Measurements from ENCODE around the gene SSH2. TPM values are rescaled to one million over a fixed set of nuclear protein-coding genes. Genes with fewer than 3 reads are reported as not detected.

Gene SSH2
- total RNA-seq, 4 donors from 2014 or later, result 20.7 to 31.1 (median 23.1) TPM

DNA sequence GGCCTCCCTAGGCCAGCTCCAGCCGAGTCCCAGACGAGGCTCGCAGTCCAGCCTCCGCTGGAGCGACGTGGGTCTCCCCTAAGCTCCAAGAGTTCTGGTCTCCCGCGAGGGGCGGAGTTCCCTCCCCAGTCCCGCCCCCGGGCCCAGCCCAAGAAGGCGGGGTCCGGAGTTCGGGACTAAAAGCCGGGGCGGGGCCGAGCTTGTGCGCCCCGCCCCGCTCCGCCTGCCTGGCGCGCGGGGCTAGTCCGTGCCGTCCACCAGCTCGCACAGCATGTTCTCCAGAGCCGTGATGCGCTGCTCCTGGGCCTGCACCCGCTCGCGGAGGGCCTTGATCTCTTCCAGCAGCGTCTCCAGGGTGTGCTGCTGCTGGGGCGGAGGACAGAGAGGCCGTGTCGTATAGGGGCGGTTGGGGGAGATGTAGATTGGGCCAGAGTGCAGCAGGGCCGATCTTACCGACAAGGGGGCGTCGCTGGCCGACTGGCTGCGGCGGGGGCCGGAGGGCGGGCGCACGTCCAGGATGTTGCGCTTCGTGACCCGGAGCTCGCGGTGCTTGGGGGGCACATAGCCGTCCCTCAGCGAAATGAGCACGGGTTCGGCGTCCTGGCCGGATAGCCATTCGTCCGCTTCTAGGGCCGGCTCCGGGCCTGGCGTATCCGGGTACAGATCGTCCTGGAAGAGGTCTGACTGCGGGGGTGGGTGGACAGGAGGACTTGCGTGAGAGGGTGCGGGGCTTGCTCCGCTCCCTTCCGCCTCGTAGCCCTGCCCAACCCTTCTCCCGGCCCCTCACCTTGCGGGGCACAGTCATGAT lies 314.3 kb downstream of the SSH2 start:
- 17% methylated on average over 15 of the region's 74 CpGs for WGBS
- Histone ChIP-seq H3K27me3 (peaks cover 0 to 6% (median 0%) of the 10 kb centered on the region in 4 donors), H3K4me3 (peak overlapping the region; percentile 48 to 55 (median 50)), H3K9me3 (no peaks in the 10 kb centered on the region), H3K27ac (replicated peaks in 1 of 4) (peak overlapping the region; percentile 32 to 72 (median 66)), H3K36me3 (no peaks in the 10 kb centered on the region), H3K4me1 (peaks cover 81 to 83% (median 81%) of the 10 kb centered on the region in 4 donors)
- peak; percentile 96 for DNase-seq (ENCODE audit: extremely low spot score)
- TF ChIP-seq POLR2AphosphoS5 (IDR thresholded peaks at IDR 0.05) (peak; percentile 79 to 86), POLR2A (IDR thresholded peaks at IDR 0.05; ENCODE audit: low read depth) (no peak)
- intact Hi-C loops (cut with DNase I), result loop anchor here (5.0 to 10.0 kb wide), 2 partner anchors 33 to 159 kb away; no protein-coding TSS in a partner anchor

DNA sequence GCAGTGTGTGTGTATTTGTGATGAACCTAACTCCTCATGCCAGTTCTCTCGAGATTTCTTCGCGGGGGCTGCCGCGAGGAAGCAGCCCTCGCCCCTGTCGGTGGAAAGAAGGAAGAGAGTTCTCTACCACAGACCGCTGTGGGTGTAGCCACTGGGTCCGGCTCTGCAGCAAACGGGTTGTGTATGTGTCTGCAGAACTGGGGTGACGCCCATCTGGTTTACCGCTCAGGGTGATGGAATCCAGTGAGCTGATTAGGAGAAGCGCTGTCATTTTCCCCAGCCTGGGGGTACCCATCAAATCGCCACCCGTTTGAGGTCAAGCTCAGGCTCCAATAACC lies 315.0 kb downstream of the SSH2 start:
- Histone ChIP-seq H3K27me3 (peaks cover 0 to 6% (median 0%) of the 10 kb centered on the region in 4 donors), H3K4me3 (peak overlapping the region; percentile 48 to 55 (median 50)), H3K27ac (replicated peaks in 1 of 4) (peak overlapping the region; percentile 32 to 72 (median 66)), H3K9me3 (no peaks in the 10 kb centered on the region), H3K36me3 (no peaks in the 10 kb centered on the region), H3K4me1 (peaks cover 74 to 76% (median 75%) of the 10 kb centered on the region in 4 donors)
- DNase-seq (ENCODE audit: extremely low spot score), result no peak
- WGBS, result 35% methylated on average over 15 of the region's 15 CpGs
- TF ChIP-seq POLR2A (IDR thresholded peaks at IDR 0.05; ENCODE audit: low read depth) (no peak), EP300 (IDR thresholded peaks at IDR 0.05) (no peak), POLR2AphosphoS5 (IDR thresholded peaks at IDR 0.05) (no peak)
- TF ChIP-seq, protein P1, sequence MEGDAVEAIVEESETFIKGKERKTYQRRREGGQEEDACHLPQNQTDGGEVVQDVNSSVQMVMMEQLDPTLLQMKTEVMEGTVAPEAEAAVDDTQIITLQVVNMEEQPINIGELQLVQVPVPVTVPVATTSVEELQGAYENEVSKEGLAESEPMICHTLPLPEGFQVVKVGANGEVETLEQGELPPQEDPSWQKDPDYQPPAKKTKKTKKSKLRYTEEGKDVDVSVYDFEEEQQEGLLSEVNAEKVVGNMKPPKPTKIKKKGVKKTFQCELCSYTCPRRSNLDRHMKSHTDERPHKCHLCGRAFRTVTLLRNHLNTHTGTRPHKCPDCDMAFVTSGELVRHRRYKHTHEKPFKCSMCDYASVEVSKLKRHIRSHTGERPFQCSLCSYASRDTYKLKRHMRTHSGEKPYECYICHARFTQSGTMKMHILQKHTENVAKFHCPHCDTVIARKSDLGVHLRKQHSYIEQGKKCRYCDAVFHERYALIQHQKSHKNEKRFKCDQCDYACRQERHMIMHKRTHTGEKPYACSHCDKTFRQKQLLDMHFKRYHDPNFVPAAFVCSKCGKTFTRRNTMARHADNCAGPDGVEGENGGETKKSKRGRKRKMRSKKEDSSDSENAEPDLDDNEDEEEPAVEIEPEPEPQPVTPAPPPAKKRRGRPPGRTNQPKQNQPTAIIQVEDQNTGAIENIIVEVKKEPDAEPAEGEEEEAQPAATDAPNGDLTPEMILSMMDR (IDR thresholded peaks at IDR 0.05), result no peak
- intact Hi-C loops (cut with DNase I), result loop anchor here (5.0 to 10.0 kb wide), 2 partner anchors 33 to 160 kb away; no protein-coding TSS in a partner anchor

- Histone ChIP-seq H3K27ac (replicated peaks in 1 of 4) (peak overlapping the region in 2 of 4 donors; percentile 32 to 72), H3K4me3 (peak overlapping the region in 3 of 4 donors; percentile 48 to 55 (median 49)), H3K4me1 (peaks cover 69 to 71% (median 69%) of the 10 kb centered on the region in 4 donors), H3K27me3 (peaks cover 0 to 6% (median 0%) of the 10 kb centered on the region in 4 donors), H3K36me3 (no peaks in the 10 kb centered on the region), H3K9me3 (no peaks in the 10 kb centered on the region)
- DNase-seq (ENCODE audit: extremely low spot score), result no peak
- TF ChIP-seq POLR2AphosphoS5 (IDR thresholded peaks at IDR 0.05), result no peak
- WGBS, result 74% methylated on average over 13 of the region's 16 CpGs
- intact Hi-C loops (cut with DNase I), result loop anchor here (5.0 to 10.0 kb wide), 2 partner anchors 32 to 160 kb away; no protein-coding TSS in a partner anchor
Observed at GRCh38 chr17:29614349-29615047, 315.5 kb downstream of the SSH2 start.

GRCh38 chr17:29613856-29614255 lies 316.2 kb downstream of the SSH2 start:
- Histone ChIP-seq H3K36me3 (no peaks in the 10 kb centered on the region), H3K9me3 (no peaks in the 10 kb centered on the region), H3K27me3 (peaks cover 0 to under 1% (median 0%) of the 10 kb centered on the region in 4 donors), H3K4me3 (peak overlapping the region; percentile 42 to 57 (median 45)), H3K27ac (replicated peaks in 1 of 4) (peak overlapping the region in 3 of 4 donors; percentile 42 to 70 (median 51)), H3K4me1 (peaks cover 62 to 64% (median 63%) of the 10 kb centered on the region in 4 donors)
- no peak for DNase-seq (ENCODE audit: extremely low spot score)
- TF ChIP-seq EP300 (IDR thresholded peaks at IDR 0.05) (no peak), POLR2A (IDR thresholded peaks at IDR 0.05; ENCODE audit: low read depth) (no peak), POLR2AphosphoS5 (IDR thresholded peaks at IDR 0.05) (no peak)
- TF ChIP-seq, protein P1 (IDR thresholded peaks at IDR 0.05), result no peak
- 35% methylated on average over 11 of the region's 13 CpGs for WGBS
- intact Hi-C loops (cut with DNase I), result loop anchor here (10.0 kb wide), 1 partner anchor 161 kb away; no protein-coding TSS in a partner anchor

- peak overlapping the region; percentile 42 to 70 (median 56) for H3K27ac ChIP-seq (replicated peaks in 1 of 4)
- intact Hi-C loops (cut with DNase I), result loop anchor here (10.0 kb wide), 1 partner anchor 161 kb away; no protein-coding TSS in a partner anchor
Observed at GRCh38 chr17:29613352-29613837, 316.6 kb downstream of the SSH2 start.

More at GRCh38 chr17:29613352-29613837, 316.6 kb downstream of the SSH2 start:
- Histone ChIP-seq H3K9me3 (no peaks in the 10 kb centered on the region), H3K36me3 (no peaks in the 10 kb centered on the region), H3K4me1 (peaks cover 58 to 60% (median 58%) of the 10 kb centered on the region in 4 donors), H3K27me3 (no peaks in the 10 kb centered on the region), H3K4me3 (peak overlapping the region; percentile 42 to 57 (median 45))
- no CpG with 5 or more reads among the region's 50 CpGs for WGBS
- DNase-seq (ENCODE audit: extremely low spot score), result peak; percentile 99
- TF ChIP-seq POLR2A (IDR thresholded peaks at IDR 0.05; ENCODE audit: low read depth), result no peak
- TF ChIP-seq, protein P1 (IDR thresholded peaks at IDR 0.05), result peak; percentile 87 to 93 (median 91)
- peak; percentile 74 to 82 for TF ChIP-seq POLR2AphosphoS5 (IDR thresholded peaks at IDR 0.05)
